Activated CD8-positive, alpha-beta memory T cell treated with anti-CD3 and anti-CD28 coated beads for 24 hours (primary cell): ENCODE measurements around the gene CACNB4.
A peak's percentile ranks its signal among the peaks of the same experiment; 100 is the strongest.
"Not testable (repeated sequence)": the region's sequence is repeated elsewhere in the genome, so short reads cannot be mapped to it uniquely, and the experiment has no call there.

Experiments
- DNase-seq: peaks from one replicate; pipeline ENCODE4 v3.0.0-alpha.2; 2020

Gene CACNB4

DNA sequence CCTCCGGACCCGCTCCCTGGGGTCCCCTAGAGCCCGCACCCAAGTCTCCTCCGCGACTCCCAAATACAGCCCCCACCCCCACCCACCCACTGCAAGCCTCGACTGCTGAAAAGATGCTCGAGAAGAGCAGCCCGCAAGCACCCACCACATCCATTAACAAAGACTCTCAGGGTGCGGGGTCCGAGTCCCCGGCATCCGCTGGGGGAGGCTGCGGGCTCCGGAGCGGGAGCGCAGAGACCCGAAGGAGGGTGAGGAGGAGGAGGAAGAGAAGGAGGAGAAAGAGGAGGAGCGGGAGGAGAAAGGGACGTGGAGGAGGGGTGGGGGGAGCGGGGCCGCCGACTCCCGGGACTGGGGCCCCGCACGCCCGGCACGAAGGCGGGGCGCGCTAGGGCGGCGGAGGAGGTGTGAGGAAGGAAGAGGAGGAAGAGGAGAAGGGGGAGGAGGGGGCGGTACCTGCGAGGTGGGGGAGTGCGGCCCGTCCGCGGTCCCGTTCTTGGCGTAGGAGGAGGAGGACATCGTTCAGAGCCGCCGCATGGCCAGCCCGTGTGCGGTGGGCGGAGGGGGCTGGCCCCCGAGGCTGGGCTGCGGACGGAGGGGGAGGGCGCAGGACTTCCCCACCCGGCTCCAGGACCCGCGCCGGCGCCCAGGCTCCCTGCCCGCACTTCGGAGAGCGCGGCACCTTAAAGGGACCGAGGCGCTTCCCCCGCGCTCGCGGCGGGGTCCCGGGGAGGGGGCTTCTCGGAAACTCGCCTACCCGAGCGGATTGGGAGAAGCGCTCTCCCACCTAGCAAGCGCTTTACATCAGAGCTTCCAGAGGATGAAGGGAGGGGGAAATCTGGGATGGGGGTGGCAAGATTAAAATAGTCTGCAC is at the start of gene CACNB4:
Gene CACNB4, minus strand, starts transcription at position 549 of the 871 bp plus-strand sequence.
- DNase-seq: peak; percentile 58

DNA sequence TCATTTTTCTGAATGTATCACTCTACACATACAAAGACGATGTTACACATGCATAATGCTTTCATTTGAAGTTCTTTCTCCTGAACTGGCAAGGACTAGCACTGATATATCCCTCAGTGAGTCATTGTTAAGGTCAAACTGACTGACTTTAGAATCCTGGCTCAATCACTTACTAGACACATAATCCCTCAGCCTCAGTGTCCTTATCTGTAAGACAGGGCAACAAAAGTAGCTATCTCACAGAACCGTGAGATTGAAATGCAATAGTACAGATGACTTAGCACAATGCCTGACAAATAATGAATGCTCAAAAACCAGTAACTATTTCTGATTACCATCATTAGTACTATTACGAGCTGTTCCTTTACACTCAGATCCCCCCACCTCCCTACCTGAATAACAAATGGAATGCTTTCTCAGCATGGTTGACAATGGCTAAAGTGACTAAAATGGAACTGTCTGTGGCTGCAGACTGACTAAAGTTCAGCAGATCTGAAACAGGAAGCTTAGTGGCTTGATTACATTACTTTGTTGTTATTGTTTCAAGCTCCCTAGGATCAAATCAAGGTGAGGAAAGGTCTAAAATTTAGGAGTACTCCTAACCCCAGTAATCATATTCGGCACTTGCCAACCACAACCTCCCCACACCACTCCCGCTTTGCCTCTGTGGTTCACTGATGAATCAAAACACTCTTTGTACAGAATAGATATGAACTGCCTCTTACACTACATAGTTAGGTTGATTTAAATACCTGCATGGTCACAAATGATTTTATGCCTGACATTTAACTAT is 35.8 kb upstream of the CACNB4 start:
- no peak for DNase-seq

DNA sequence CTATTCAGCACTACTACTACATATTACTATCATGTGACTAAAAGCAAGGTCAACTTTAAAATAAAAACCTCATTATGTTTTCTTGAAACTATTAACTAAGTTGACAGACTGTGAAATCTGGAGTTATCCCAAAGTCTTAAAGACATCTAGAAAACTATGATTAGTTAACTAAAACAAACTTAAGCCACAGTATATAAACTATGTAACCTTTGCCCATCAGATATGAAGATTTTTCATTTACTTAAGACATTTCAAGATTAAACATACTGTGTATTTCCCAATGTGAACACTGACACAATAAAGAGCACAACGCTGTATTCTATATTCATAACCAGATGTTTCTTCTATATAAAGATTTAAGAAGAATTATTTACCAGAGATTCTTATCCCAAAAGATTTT is 33.5 kb upstream of the CACNB4 start:
- no peak for DNase-seq

DNA sequence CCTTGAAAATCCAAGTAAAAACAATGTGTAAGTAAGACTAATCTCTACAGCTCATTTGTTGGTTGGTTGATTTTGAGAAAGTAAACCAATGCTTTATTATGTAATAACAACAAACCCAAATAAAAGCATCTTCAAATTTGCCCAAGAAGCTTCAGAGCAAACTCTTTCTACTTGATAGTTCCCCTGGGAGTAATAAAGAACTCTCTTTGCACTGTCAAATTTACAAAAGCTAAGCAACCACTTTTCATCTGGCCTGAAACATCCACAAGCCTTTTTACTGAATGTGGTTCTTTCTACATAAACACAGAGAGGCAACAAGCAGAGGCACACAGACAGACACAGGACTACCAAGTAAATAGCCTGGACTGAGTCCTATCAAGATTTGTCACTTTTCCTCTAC is 28.8 kb upstream of the CACNB4 start:
- no peak for DNase-seq

DNA sequence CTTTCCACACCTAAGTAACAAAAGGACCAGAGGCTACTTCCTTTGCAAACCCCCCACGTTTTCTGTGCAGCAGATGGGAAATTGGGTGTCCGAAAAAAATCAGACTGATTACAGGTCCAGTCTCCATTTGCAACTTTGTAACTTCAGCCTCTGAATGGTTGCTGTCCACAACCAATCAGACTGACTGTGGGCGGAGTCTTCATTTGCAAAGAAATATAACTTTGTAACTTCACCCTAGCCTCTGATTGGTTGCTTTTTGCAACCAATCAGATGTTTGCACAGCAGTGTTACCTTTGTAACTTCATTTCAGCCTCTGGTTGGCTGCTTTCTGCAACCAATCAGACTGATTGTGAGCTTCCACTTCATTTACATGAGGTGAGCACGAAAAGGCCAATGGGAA is 27.8 kb upstream of the CACNB4 start:
- DNase-seq: no peak

DNA sequence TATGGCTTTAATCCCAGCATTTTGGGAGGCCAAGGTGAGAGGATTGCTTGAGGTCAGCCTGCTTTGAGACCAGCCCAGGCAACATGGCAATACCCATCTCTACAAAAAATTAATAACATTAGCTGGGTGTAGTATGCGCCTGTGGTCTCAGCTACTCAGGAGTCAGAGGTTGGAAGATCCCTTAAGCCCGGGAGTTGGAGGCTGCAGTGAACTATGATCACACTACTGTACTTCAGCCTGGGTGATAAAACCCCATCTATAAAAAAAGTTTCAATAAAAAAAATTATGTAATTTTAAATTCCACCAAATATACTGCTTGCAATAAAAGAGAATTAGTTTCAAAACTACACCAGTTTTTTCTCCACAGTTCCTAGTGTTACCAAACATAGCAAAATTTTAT is 23.3 kb upstream of the CACNB4 start:
- no peak for DNase-seq

DNA sequence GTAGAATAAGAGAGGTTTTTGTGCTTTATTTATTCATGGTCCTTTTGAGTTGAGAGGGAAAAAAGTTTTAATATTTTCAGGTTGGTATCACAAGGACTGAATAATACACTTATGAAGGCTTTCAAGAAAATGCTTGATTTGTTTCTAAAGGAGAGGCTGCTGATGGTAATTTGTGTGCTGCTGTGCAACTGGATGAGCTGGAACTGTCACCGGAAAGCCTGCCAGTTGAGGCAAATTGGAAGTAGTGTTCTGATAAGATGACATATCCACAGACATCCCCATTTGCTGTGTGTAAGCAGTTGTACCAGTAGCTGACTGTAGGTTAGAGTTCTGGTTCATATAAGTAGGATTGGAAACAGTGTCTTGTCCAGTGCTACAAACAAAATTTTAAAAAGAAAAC is 21.6 kb upstream of the CACNB4 start:
- DNase-seq: no peak

DNA sequence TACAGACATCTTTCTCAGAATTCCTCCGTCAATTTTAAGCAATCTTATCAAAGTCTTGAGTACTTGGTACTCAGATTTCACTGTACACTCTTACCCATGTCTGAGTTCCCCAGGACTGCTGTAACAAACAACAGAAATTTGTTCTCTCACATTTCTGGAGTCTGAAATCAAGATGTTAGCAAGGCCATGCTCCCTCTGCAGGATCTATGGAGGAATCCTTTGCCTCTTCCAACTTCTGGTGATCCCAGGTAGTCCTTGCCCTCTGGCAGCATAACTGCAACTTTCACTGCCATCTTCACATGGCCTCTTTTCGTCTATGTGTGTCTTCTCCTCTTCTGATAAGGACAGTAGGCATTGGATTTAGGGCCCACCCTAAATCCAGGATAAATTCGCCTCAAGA is 17.1 kb upstream of the CACNB4 start:
- no peak for DNase-seq

DNA sequence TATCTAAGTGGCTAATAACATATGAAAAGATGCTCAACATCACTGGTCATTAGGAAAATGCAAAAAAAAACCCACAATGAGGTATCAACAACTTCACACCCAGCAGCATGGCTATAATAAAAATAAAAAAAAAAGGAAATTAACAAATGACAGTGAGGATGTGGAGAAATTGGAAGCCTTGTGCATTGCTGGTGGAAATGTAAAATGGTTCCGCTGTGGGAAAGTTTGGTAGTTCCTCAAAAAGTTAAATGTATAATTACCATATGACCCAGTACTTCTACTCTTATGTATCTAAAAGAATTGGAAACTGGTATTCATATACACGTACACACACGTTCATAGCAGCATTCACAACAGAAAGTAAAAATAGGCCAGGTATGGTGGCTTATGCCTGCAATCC is 15.5 kb upstream of the CACNB4 start:
- DNase-seq: no peak

DNA sequence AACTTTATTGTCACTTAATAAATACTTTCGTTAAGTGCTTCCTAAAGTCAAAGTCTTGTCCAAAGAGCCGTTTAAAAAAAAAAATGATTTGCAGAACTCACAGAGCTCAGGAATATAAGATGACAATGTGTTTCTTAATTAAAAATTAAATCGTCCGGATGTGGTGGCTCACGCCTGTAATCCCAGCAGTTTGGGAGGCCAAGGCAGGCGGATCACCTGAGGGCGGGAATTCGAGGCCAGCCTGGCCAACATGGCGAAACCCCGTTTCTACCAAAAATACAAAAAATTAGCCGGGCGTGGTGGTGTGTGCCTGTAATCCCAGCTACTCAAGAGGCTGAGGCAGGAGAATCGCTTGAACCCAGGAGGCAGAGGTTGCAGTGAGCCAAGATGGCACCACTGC is 8.3 kb upstream of the CACNB4 start:
- not testable (repeated sequence) for DNase-seq

DNA sequence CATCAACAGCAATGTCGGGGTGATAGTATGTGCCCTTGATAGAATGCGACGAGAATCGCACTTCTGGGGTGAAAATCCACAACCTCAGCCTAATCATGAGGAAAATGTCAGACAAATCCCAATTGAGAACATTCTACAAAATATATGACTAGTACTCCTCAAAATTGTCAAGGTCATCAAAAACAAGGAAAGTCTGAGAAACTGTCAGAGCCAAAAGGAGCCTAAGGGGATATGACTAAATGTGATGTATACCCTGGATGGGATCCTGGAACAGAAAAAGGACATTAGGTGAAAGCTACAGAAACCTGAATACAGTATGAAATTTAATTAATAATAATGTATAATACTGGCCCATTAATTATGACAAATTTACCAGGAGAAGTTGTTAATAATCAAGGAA is 7.6 kb upstream of the CACNB4 start:
- no peak for DNase-seq

DNA sequence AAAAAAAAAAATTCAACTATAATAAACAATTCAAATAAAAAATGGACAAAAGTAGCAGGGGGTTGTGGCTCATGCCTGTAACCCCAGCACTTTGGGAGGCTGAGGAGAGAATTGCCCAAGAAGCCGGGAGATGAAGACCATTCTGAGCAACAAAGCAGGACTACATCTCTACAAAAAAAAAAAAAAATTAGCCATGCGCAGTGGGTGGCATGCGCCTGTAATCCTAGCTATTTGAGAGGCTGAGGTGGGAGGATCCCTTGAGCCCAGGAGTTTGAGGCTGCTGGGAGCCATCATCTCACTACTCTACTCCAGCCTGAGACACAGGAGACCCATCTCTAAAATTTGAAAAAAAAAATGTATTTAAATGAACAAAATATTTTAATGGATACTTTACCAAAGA is 4.4 kb upstream of the CACNB4 start:
- no peak for DNase-seq

DNA sequence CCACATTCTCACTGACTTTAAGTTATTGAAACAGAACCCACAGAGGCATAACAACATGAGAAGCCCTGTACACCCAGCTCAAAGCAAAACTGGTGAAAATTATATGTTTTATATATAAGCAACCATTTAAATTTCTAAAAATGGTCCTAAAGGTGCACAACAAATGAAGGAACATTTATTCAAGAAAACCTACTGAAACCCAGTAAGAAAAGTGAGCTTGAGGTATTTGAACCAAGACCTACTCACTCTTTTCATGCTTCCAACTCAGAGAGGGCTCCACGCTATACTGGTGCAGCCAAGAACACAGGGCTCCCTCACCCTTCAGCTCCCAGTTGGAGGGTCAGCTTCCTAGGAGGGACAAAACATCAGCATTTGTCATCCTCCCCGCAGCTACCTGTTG is 2.1 kb upstream of the CACNB4 start:
- DNase-seq: no peak

DNA sequence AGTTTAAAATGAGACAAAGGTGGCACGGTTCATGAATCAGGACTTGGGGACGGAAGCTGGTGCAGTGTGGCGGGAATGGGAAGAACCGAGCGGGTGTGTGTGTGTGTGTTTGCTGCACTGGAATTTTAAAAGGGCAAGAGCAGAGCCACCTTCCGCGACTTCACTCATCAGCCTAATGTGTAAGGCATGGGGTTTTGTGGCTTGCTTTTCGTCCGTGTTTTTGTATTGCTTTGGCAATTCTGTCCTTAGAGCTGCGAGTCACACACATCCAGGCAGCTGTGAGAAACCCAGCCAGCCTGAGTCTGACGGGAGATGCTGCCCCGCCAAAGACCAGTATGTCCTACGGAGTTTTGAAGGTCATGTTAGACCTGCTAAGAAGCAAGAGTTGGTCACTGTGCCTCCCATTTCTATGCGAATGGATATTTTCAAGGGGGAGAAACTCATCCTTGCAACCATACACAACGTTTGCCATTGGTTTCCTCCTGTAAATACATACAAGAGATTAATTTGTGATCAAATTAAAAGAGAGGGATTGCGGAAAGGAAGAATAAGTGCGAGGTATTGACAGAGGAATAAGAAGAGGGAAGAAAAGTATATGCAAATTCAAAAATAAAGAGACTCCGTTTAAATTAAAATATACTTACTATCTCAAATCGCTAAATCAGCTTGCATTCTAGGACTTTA is 665 bp upstream of the CACNB4 start:
- DNase-seq: peak; percentile 58

DNA sequence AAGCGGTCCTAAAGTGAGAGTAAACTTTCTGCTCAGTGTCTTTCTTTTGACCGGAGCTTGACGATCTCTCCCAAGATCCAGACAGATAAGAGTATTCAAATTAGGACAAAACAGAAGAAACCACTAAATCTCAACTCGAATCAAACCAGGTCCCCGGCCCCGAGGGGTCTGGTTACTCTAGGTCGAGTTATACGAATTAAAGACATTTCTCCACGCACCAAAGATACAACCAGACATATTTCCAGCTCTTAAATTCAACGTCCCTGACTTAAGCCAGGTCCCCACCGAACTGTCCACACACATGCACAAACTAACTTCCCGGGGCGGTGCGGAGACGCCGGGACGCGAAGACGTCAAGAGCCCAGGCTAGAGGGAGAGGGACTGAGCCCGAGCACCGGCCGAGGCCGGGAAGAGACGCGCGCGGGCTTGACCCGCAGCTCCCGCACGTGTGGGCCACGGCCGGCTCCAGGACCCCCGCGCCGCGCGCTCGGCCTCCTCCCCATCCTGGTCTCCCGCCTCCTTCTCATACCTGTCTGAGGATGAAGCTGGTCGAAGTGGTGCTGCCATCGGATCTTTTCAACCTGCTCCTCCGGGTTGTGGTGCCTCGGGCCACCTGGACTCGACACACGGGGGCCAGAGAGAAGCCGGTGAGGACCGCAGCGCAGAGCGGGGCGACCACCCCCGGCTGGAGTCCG is 896 bp downstream of the CACNB4 start:
- peak; percentile 62 for DNase-seq

DNA sequence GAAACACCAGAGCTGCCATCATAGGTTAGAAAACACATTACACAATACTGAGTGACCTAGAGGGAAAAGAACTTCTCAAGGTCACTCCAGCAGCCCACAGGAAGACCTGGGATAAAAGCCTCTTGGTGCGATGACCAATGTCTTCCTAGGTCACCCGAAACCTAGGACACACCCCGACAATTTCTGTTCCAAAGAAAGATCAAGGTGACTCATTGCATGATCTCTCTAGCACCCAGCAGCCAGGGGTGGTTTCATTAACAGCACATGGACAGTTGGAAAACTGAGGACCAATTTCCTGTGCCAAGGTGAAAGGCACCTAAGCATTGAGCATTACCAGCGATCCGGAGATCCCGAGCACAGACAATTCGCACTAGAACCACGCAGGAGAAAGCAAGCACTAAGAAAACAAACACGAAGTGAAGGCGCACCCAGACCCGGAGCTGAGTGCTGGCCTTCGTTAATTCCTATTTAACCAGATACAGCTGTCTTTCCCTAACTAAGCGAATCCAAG is 1.5 kb downstream of the CACNB4 start:
- no peak for DNase-seq

DNA sequence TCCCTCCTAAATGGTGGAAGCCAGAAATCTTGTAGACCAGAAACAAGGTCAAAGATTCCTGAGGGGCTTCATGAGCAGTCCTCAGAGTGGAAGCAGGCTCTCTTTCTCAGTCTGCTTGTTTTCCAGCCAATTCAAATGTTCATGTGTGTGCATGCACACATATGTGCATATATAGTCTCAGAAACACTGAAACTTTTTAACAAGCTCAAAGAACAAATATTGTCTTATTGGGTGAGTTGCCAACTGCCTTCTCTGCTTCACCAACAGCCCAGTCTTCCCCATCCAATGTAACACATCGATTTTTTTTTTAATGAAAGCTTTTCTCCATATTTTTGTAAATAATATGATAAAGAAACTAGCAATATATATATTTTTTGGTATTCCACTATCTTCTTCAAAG is 3.7 kb downstream of the CACNB4 start:
- no peak for DNase-seq

DNA sequence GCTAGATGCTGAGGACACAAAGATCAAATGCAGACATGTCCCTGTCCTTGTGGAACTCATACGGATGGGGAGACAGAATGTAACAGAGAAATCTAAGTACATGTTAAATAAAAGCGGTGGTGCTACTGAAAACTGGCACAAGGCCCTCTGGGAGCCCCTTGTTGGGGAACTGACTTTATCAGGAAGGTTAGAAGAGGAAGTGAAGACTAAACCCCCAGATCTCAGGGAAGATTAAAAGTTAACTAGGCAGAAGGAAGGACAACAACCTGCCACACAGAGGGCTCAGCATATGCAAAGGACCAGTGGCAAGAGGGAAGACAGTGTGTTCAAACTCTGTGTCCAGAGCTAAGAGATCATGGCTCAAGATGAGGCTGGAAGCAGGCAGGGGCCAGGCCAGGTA is 4.8 kb downstream of the CACNB4 start:
- DNase-seq: no peak

DNA sequence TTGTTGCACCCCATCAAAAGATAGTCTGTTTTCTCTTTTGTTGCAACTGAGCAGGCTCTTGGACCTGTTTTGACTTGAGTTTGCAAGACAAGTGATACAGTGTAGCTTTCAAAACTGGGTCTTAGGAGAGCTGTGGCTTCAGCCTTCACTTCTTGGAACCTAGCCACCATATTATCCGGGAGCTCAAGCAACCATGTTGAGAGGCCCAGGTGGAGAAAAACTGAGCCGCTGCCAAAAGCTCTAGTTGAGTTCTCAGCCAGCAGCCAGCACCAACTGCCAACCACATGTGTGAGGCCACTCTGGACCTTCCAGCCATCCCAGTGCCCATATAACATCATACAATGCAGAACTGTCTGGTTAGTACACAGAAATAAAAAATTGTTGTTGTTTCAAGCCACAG is 5.4 kb downstream of the CACNB4 start:
- DNase-seq: no peak

DNA sequence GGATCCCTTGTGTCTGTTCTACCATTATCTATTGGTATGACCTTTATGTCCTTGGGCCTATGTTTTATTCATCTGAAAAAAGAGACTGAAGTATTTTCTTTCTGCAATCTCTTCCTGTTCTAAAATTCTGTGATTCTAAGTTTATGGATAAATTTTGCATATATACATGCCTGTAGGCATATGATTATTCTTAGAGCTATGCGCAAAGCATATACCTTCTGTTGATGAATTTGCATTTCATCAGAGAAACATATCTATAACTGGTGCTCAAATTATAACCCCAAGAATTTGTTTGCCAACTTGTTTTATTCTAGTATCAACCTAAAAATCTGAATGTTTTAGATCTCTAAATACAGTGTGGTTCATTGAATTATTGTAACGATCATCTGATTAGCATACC is 6.7 kb downstream of the CACNB4 start:
- DNase-seq: no peak

DNA sequence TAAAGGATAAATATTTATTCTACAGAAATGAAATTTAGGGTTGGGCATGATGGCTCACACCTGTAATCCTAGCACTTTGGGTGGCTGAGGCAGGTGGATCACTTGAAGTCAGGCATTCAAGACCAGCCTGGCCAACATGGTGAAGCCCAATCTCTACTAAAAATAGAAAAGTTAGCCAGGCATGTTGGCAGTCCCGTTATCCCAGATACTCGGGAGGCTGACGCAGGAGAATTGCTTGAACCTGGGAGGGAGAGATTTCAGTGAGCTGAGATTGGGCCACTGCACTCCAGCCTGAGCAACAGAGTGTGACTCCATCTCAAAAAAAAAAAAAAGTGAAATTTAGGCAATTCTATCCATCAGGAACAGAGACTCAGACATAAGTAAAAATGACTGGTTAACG is 8.1 kb downstream of the CACNB4 start:
- not testable (repeated sequence) for DNase-seq

DNA sequence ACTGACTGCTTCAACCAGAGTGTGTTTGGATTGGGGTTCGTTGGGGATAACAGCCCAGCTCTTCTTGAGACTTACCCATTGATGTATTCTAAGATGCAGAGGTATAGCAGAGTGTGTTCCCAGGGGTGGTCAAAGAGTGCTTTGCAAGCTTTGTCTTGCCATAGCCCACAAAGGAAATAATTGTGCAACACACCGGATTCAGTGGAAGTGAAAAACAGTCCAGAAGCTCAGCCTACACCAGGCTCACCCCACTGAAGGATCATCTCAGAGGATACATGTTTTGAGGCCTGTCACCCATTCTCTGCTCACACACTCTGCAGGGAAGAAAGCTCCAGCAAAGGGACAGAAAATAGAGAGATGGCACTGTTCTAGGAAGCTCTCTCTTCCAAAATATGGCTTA is 9.6 kb downstream of the CACNB4 start:
- DNase-seq: no peak

DNA sequence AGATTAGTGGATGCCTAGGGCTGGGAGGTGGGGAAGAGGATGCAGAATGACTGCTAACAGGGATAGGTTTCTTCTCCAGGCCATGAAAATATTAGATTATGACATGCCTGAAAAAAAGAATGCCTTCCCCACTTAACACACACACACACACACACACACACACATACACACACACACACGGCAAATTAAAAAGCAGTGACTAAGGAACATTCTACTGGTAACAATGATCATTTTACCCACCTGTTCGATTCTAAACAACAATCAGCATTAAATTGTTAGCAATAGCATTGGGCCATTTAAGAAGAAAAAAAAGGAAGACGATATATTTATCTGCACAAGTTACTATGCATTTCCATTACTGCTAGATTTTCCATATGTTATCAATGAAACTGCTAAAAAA is 10.8 kb downstream of the CACNB4 start:
- no peak for DNase-seq
